HG03460 (cell line): Measurements from ENCODE around the gene CC2D2A.

Experiments
- ATAC-seq: cut with Tn5 transposase; IDR thresholded peaks from one replicate; pipeline ENCODE4 v1.9.1; 2021; ENCODE audit not compliant: unreplicated experiment

The CC2D2A gene

GRCh38 chr4:15469402-15470127 lies at the start of gene CC2D2A:
TSS of gene CC2D2A (plus strand) at chr4:15469882. CDS start at chr4:15475933, 6,051 bp downstream.
- ATAC-seq, result no peak

GRCh38 chr4:15420642-15421041 lies 49.0 kb upstream of the CC2D2A start:
- no peak for ATAC-seq

GRCh38 chr4:15423285-15423711 lies 46.4 kb upstream of the CC2D2A start:
- ATAC-seq, result no peak

- ATAC-seq, result no peak
Observed at GRCh38 chr4:15425520-15425919, 44.2 kb upstream of the CC2D2A start.

GRCh38 chr4:15427161-15427560 lies 42.5 kb upstream of the CC2D2A start:
- ATAC-seq, result no peak

GRCh38 chr4:15427701-15428100 lies 42.0 kb upstream of the CC2D2A start, which contains the start of gene C1QTNF7:
TSS of gene C1QTNF7 (plus strand) at chr4:15428033. CDS start at chr4:15435744, 7,711 bp downstream.
- ATAC-seq, result no peak

GRCh38 chr4:15428611-15429010 lies 41.1 kb upstream of the CC2D2A start:
- no peak for ATAC-seq

GRCh38 chr4:15434091-15434490 lies 35.6 kb upstream of the CC2D2A start:
- ATAC-seq, result no peak

- ATAC-seq, result no peak
Observed at GRCh38 chr4:15434676-15435075, 35.0 kb upstream of the CC2D2A start.

- no peak for ATAC-seq
Observed at GRCh38 chr4:15436513-15436912, 33.2 kb upstream of the CC2D2A start.

GRCh38 chr4:15438939-15439524 lies 30.6 kb upstream of the CC2D2A start:
- ATAC-seq, result no peak

- ATAC-seq, result no peak
Observed at GRCh38 chr4:15443371-15444160, 26.1 kb upstream of the CC2D2A start.

- no peak for ATAC-seq
Observed at GRCh38 chr4:15444276-15444675, 25.4 kb upstream of the CC2D2A start.

- ATAC-seq, result no peak
Observed at GRCh38 chr4:15444879-15445547, 24.7 kb upstream of the CC2D2A start.

GRCh38 chr4:15451181-15451865 lies 18.4 kb upstream of the CC2D2A start:
- ATAC-seq, result no peak

GRCh38 chr4:15451866-15452765 lies 17.6 kb upstream of the CC2D2A start:
- ATAC-seq, result no peak

- no peak for ATAC-seq
Observed at GRCh38 chr4:15455290-15455689, 14.4 kb upstream of the CC2D2A start.

GRCh38 chr4:15457406-15458201 lies 12.1 kb upstream of the CC2D2A start:
- peak; percentile 96 for ATAC-seq

GRCh38 chr4:15458616-15459015 lies 11.1 kb upstream of the CC2D2A start:
- no peak for ATAC-seq
